Mammary epithelial cell (primary cell): ENCODE measurements around the gene TPBGL.

Source experiments
- EZH2 ChIP-seq: IDR thresholded peaks from 2 replicates; pipeline ENCODE4 v1.6.1; 2012; ENCODE audit warnings: low read length, inconsistent platforms, borderline replicate concordance
- TF ChIP-seq, protein P1 (sequence below), 2 donors: IDR thresholded peaks in 1 of 2; conservative IDR thresholded peaks in 1 of 2; 2 replicates each; pipeline ENCODE4 v1.5.1; 2011 to 2012; ENCODE audit warnings: inconsistent platforms in 2 of 2, low read length in 2 of 2, mild to moderate bottlenecking in 2 of 2, control low read depth in 1 of 2, low read depth in 1 of 2; ENCODE audit not compliant: insufficient read depth in 1 of 2; ENCODE audit errors: extremely low read depth in 1 of 2

DNA sequence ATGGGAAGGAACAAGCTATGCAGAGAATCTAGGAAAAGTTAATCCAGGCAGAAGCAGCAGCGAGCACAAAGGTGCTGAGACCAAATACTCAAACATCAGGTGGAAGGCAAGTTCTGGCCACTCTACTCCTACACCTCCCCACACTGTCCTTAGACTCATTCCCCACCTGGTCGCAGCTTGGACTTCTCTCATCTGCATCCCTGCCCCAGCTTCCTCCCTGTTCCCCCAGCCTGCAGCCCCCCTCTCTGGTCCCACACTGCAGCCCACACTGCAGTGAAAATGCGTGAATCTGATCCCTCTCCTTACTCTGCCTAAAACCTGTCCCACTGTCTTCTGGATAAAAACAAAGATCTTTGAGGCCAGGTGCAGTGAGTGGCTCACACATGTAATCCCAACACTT lies 9.1 kb downstream of the TPBGL start:
- no peak for TF ChIP-seq EZH2
- TF ChIP-seq, protein P1, sequence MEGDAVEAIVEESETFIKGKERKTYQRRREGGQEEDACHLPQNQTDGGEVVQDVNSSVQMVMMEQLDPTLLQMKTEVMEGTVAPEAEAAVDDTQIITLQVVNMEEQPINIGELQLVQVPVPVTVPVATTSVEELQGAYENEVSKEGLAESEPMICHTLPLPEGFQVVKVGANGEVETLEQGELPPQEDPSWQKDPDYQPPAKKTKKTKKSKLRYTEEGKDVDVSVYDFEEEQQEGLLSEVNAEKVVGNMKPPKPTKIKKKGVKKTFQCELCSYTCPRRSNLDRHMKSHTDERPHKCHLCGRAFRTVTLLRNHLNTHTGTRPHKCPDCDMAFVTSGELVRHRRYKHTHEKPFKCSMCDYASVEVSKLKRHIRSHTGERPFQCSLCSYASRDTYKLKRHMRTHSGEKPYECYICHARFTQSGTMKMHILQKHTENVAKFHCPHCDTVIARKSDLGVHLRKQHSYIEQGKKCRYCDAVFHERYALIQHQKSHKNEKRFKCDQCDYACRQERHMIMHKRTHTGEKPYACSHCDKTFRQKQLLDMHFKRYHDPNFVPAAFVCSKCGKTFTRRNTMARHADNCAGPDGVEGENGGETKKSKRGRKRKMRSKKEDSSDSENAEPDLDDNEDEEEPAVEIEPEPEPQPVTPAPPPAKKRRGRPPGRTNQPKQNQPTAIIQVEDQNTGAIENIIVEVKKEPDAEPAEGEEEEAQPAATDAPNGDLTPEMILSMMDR (conservative IDR thresholded peaks at IDR 0.05 in 1 of 2, IDR thresholded peaks at IDR 0.05 in 1 of 2; ENCODE audit: extremely low read depth in 1 of 2, insufficient read depth in 1 of 2, low read depth in 1 of 2, low read length in 2 of 2), result no peak
